ENCODE data around the gene SLC7A6. TPM values are rescaled to one million over a fixed set of nuclear protein-coding genes. Genes with fewer than 3 reads are reported as not detected.

The SLC7A6 gene
- total RNA-seq, 1 donor from 2014 or later: 12.1 TPM

GRCh38 chr16:68298907-68299561 lies 34.7 kb downstream of the SLC7A6 start:
- DNase-seq (ENCODE audit: low read depth): no peak
- no peaks in the 10 kb centered on the region for H3K36me3 ChIP-seq (ENCODE audit: control insufficient read depth, insufficient read depth, low read length)

DNA sequence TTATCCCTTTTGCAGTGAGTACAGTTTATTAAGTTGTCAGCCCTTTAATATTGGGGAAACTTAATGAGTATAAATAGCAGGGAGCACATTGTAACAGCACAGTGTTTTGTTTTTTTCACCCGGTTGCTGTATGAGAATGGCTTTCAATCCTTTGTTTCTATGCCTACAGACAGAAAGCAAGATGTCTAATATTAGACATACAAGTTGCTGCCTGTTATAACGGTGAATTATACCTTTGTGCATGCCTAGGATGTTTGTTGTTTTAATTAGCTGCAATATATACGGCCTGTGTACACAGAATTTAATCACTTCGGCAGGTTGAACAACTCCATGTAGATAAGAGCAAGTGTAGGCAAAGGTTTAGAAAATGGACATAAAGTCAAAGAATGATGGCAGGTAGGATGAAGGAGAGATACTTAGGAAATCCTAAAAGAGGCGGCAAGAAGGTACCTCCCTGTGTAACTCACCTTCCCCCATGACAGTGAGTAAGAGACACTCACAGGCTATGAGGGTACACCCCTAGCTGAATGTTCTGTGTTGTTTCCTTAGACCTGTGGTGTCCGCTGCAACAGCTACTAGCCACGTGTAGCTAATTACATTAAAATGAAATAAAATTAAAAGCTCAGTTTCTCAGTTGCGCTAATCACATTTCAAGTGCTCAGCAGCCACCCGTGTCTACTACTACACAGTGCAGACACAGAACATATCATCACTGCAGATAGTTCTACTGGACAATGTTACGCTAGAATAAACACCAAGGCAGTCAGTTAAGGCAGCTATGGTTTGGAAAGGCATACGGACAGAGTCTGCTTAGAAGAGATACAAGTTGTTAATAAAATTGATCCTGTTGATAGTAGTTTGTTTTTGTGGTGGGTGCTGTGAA lies 35.5 kb downstream of the SLC7A6 start:
- no peak for TF ChIP-seq CTCF (IDR thresholded peaks at IDR 0.05; ENCODE audit: insufficient read depth, low read length, poor library complexity, severe bottlenecking)
- Histone ChIP-seq H3K36me3 (ENCODE audit: control insufficient read depth, insufficient read depth, low read length) (no peaks in the 10 kb centered on the region), H3K27me3 (ENCODE audit: control insufficient read depth, insufficient read depth, low read length) (no peaks in the 10 kb centered on the region), H3K4me3 (ENCODE audit: low read depth, low read length) (no peak overlapping the region)
- DNase-seq (ENCODE audit: low read depth): no peak

More at GRCh38 chr16:68298907-68299561, 34.7 kb downstream of the SLC7A6 start:
- Histone ChIP-seq H3K27me3 (ENCODE audit: control insufficient read depth, insufficient read depth, low read length) (no peaks in the 10 kb centered on the region), H3K4me3 (ENCODE audit: low read depth, low read length) (no peak overlapping the region)
- TF ChIP-seq CTCF (IDR thresholded peaks at IDR 0.05; ENCODE audit: insufficient read depth, low read length, poor library complexity, severe bottlenecking): no peak

- no peaks in the 10 kb centered on the region for H3K36me3 ChIP-seq (ENCODE audit: control insufficient read depth, insufficient read depth, low read length)
Measured at GRCh38 chr16:68300734-68301459, 36.6 kb downstream of the SLC7A6 start.

GRCh38 chr16:68306633-68307032 lies 42.3 kb downstream of the SLC7A6 start:
- no peak for TF ChIP-seq CTCF (IDR thresholded peaks at IDR 0.05; ENCODE audit: insufficient read depth, low read length, poor library complexity, severe bottlenecking)
- Histone ChIP-seq H3K4me3 (ENCODE audit: low read depth, low read length) (no peak overlapping the region), H3K27me3 (ENCODE audit: control insufficient read depth, insufficient read depth, low read length) (no peaks in the 10 kb centered on the region), H3K36me3 (ENCODE audit: control insufficient read depth, insufficient read depth, low read length) (no peaks in the 10 kb centered on the region)
- DNase-seq (ENCODE audit: low read depth): no peak

More at GRCh38 chr16:68300734-68301459, 36.6 kb downstream of the SLC7A6 start:
- Histone ChIP-seq H3K4me3 (ENCODE audit: low read depth, low read length) (no peak overlapping the region), H3K27me3 (ENCODE audit: control insufficient read depth, insufficient read depth, low read length) (no peaks in the 10 kb centered on the region)
- TF ChIP-seq CTCF (IDR thresholded peaks at IDR 0.05; ENCODE audit: insufficient read depth, low read length, poor library complexity, severe bottlenecking): no peak
- DNase-seq (ENCODE audit: low read depth): no peak

- Histone ChIP-seq H3K4me3 (ENCODE audit: low read depth, low read length) (peak overlapping the region; percentile 88), H3K36me3 (ENCODE audit: control insufficient read depth, insufficient read depth, low read length) (no peaks in the 10 kb centered on the region), H3K27me3 (ENCODE audit: control insufficient read depth, insufficient read depth, low read length) (no peaks in the 10 kb centered on the region)
- no peak for DNase-seq (ENCODE audit: low read depth)
- TF ChIP-seq CTCF (IDR thresholded peaks at IDR 0.05; ENCODE audit: insufficient read depth, low read length, poor library complexity, severe bottlenecking): no peak
Measured at GRCh38 chr16:68309799-68310198, 45.5 kb downstream of the SLC7A6 start.

Data from kidney epithelial cell (primary cell).